Kidney epithelial cell (primary cell): ENCODE measurements around the gene MKKS. TPM values are rescaled to one million over a fixed set of nuclear protein-coding genes. Genes with fewer than 3 reads are reported as not detected.
"Not testable (repeated sequence)": the region's sequence is repeated elsewhere in the genome, so short reads cannot be mapped to it uniquely, and the experiment has no call there.

Experiments used
- DNase-seq: peaks from one replicate; pipeline ENCODE4 v3.0.0-alpha.2; 2010; ENCODE audit warnings: low read depth
- H3K27me3 ChIP-seq: 2 replicates; pipeline ENCODE4 v1.6.0; 2011; ENCODE audit warnings: low read length; ENCODE audit not compliant: control insufficient read depth, insufficient read depth
- H3K36me3 ChIP-seq: 2 replicates; pipeline ENCODE4 v1.5.1; 2011; ENCODE audit warnings: low read length; ENCODE audit not compliant: control insufficient read depth, insufficient read depth
- H3K4me3 ChIP-seq: 2 replicates; pipeline ENCODE4 v1.5.1; 2011; ENCODE audit warnings: low read depth, mild to moderate bottlenecking, control low read depth, low read length
- CTCF ChIP-seq: IDR thresholded peaks from 2 replicates; pipeline ENCODE4 v1.5.1; 2011; ENCODE audit warnings: mild to moderate bottlenecking, moderate library complexity, low read length, control low read depth, inconsistent platforms; ENCODE audit not compliant: insufficient read depth, poor library complexity, severe bottlenecking
- total RNA-seq: library from RNA; depleted of rRNA; stranded (reverse); fragments of >200 nt; gene quantifications from 2 replicates; pipeline ENCODE4 v1.2.3, GENCODE V29; 2015

Gene MKKS
- total RNA-seq, 1 donor from 2014 or later, result 16.8 TPM

- TF ChIP-seq CTCF, result no peak
- Histone ChIP-seq H3K36me3 (no peaks in the 10 kb centered on the region), H3K4me3 (no peak overlapping the region), H3K27me3 (no peaks in the 10 kb centered on the region)
- no peak for DNase-seq
These were observed 29.0 kb downstream of the MKKS start for GRCh38 chr20:10404959-10405530.

GRCh38 chr20:10404023-10404628, 29.9 kb downstream of the MKKS start:
- DNase-seq, result no peak
- no peak for TF ChIP-seq CTCF
- no peak overlapping the region for H3K4me3 ChIP-seq
- no peaks in the 10 kb centered on the region for H3K36me3 ChIP-seq
- H3K27me3 ChIP-seq, result no peaks in the 10 kb centered on the region

- no peak for DNase-seq
- H3K36me3 ChIP-seq, result no peaks in the 10 kb centered on the region
- no peak for TF ChIP-seq CTCF
- no peak overlapping the region for H3K4me3 ChIP-seq
- no peaks in the 10 kb centered on the region for H3K27me3 ChIP-seq
These were observed 30.9 kb downstream of the MKKS start for GRCh38 chr20:10402938-10403608.

DNA sequence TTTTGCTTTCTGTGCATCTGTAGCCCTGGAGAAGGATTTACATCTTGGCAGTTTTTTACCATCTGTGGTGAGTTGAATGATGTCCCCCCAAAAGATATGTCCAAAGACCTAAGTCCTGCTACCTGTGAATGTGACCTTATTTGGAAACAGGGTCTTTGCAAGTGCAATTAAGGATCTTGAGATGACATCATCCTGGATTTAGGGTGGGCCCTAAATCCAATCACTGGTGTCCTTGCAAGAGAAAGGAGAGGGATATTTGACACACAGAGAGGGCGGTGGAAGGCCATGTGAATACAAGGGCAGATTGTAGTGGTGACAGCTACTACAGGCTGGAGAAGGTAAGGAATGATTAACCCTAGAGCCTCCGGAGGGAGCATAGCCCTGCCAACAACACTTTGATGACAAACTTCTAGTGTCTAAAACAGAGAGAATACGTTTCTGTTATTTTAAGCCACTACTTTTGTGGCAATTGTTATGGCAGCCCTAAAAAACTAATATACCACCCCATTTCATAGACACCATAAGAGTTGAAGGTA, 35.1 kb downstream of the MKKS start:
- TF ChIP-seq CTCF, result no peak

DNA sequence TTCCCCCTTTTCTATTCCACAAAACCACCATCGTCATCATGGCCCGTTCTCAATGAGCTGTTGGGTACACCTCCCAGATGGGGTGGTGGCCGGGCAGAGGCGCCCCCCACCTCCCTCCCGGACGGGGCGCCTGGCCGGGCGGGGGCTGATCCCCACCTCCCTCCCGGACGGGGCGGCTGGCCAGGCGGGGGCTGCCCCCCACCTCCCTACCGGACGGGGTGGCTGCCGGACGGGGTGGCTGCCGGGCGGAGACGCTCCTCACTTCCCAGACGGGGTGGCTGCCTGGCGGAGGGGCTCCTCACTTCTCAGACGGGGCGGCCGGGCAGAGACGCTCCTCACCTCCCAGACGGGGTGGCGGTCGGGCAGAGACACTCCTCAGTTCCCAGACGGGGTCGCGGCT, 39.3 kb downstream of the MKKS start:
- H3K4me3 ChIP-seq, H3K36me3 ChIP-seq, DNase-seq: not testable (repeated sequence)

More for the DNA sequence above, 35.1 kb downstream of the MKKS start:
- H3K36me3 ChIP-seq, result no peaks in the 10 kb centered on the region
- no peaks in the 10 kb centered on the region for H3K27me3 ChIP-seq
- H3K4me3 ChIP-seq, result no peak overlapping the region
- DNase-seq, result no peak

DNA sequence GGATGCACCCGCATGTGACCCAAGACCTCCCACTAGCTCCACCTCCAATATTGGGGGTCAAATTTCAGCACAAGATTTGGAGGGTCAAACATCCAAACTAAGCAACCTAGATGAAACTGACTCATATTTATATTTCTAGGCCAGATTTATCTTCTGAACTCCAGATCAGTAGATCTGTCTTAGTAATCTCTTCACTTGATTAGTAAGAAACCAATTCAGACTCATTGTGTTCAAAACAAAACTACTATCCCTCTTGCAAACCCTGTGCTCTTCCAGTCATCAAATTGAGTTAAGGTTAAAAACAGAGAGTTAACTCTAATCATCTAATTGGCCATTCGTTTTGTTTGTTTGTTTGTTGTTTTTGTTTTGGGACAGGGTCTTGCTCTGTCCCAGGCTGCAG, 43.3 kb downstream of the MKKS start:
- H3K27me3 ChIP-seq, result no peaks in the 10 kb centered on the region
- H3K36me3 ChIP-seq, result no peaks in the 10 kb centered on the region
- H3K4me3 ChIP-seq, result no peak overlapping the region
- no peak for DNase-seq
- no peak for TF ChIP-seq CTCF

More for the DNA sequence above, 39.3 kb downstream of the MKKS start:
- H3K27me3 ChIP-seq, result not testable (repeated sequence)
